PC-3 (cell line): ENCODE measurements around the gene WDR7. TPM values are rescaled to one million over a fixed set of nuclear protein-coding genes. Genes with fewer than 3 reads are reported as not detected.

Experiments
- ATAC-seq: fragments of 200-7000 bp; cut with Tn5 transposase; 2 replicates; pipeline ENCODE4 v1.9.1; 2020; ENCODE audit warnings: mild to moderate bottlenecking, moderate library complexity
- BruUV-seq: library from RNA; stranded (reverse); fragments of 400-500 nt; replicated peaks from 2 replicates; lab custom pipeline; 2021; lab: Mats Ljungman, UMichigan
- CTCF ChIA-PET: fragments of 300-600 bp; sonication (Branson Sonifier 250); formaldehyde crosslinking; loops from one replicate; lab custom pipeline; 2022; ENCODE audit warnings: antibody characterized with exemption; lab: Charles Lee
- POLR2A ChIA-PET: fragments of 300-600 bp; sonication (Branson Sonifier 250); formaldehyde crosslinking; loops from one replicate; lab custom pipeline; 2022; ENCODE audit warnings: antibody characterized with exemption; ENCODE audit not compliant: unreplicated experiment; lab: Charles Lee
- DNase-seq: peaks from one replicate; pipeline ENCODE4 v3.0.0-alpha.2; 2015
- H2AFZ ChIP-seq: fragments of 300-600 bp; sonication (generic); 2 replicates; pipeline ENCODE4 v1.6.0; 2016; ENCODE audit warnings: antibody characterized with exemption, low read length
- H3F3A ChIP-seq: fragments of 300-600 bp; sonication (generic); one replicate; pipeline ENCODE4 v1.6.0; 2017; ENCODE audit warnings: antibody characterized with exemption, low read length, control low read depth, mild to moderate bottlenecking; ENCODE audit not compliant: unreplicated experiment
- H3K27ac ChIP-seq: fragments of 300-600 bp; sonication (generic); 2 replicates; pipeline ENCODE4 v1.5.1; 2016; ENCODE audit warnings: mild to moderate bottlenecking, low read length
- H3K27me3 ChIP-seq: fragments of 300-600 bp; sonication (generic); 2 replicates; pipeline ENCODE4 v1.6.1; 2016; ENCODE audit warnings: low read length, mixed read lengths
- H3K36me3 ChIP-seq: fragments of 300-600 bp; sonication (generic); 2 replicates; pipeline ENCODE4 v1.6.1; 2016; ENCODE audit warnings: low read depth, mixed run types, low read length, mixed read lengths
- H3K4me1 ChIP-seq: fragments of 300-600 bp; sonication (generic); 2 replicates; pipeline ENCODE4 v1.5.1; 2016; ENCODE audit warnings: low read length; ENCODE audit not compliant: insufficient read depth
- H3K4me2 ChIP-seq: fragments of 300-600 bp; sonication (generic); 2 replicates; pipeline ENCODE4 v1.6.0; 2016; ENCODE audit warnings: low read length
- H3K4me3 ChIP-seq: fragments of 300-600 bp; sonication (generic); 2 replicates; pipeline ENCODE4 v1.5.1; 2016; ENCODE audit warnings: mild to moderate bottlenecking, low read length, mixed read lengths
- H3K79me2 ChIP-seq: fragments of 300-600 bp; sonication (generic); 2 replicates; pipeline ENCODE4 v1.6.1; 2017; ENCODE audit warnings: low read length, mixed read lengths
- H3K9ac ChIP-seq: fragments of 300-600 bp; sonication (generic); 2 replicates; pipeline ENCODE4 v1.6.0; 2016; ENCODE audit warnings: mild to moderate bottlenecking, low read length
- H3K9me2 ChIP-seq: fragments of 300-600 bp; sonication (generic); replicated peaks from 2 replicates; pipeline ENCODE4 v1.6.1; 2016; ENCODE audit warnings: mixed run types, low read length, mixed read lengths
- H3K9me3 ChIP-seq: fragments of 300-600 bp; sonication (generic); 2 replicates; pipeline ENCODE4 v1.6.1; 2016; ENCODE audit warnings: low read length, mixed read lengths
- H4K20me1 ChIP-seq: fragments of 300-600 bp; sonication (generic); 2 replicates; pipeline ENCODE4 v1.6.1; 2016; ENCODE audit warnings: low read length, mixed read lengths
- EZH2 ChIP-seq: fragments of 300-600 bp; sonication (generic); IDR thresholded peaks from one replicate; pipeline ENCODE4 v1.6.1; 2017; ENCODE audit warnings: antibody characterized with exemption, mild to moderate bottlenecking, low read length; ENCODE audit not compliant: unreplicated experiment
- EZH2phosphoT487 ChIP-seq: fragments of 300-600 bp; sonication (generic); IDR thresholded peaks from 2 replicates; pipeline ENCODE4 v1.6.1; 2018; ENCODE audit warnings: mild to moderate bottlenecking, antibody characterized with exemption, low read length, borderline replicate concordance
- intact Hi-C: fragments of 100-400 bp; cut with micrococcal nuclease; formaldehyde crosslinking; loops from 2 replicates; pipeline ENCODE4 v1.9.0; 2023
- total RNA-seq: library from RNA; depleted of rRNA; stranded (reverse); fragments of >200 nt; gene quantifications from 2 replicates; pipeline ENCODE4 v1.2.3, GENCODE V29; 2014
- TF ChIP-seq, protein P1 (sequence below): fragments of 300-600 bp; sonication (generic); conservative IDR thresholded peaks from 2 replicates; pipeline ENCODE4 v1.5.1; 2017; ENCODE audit warnings: antibody characterized with exemption, low read depth, mild to moderate bottlenecking, low read length

WDR7 gene
- total RNA-seq, 1 experiment from 2014 or later = 16.0 TPM

DNA sequence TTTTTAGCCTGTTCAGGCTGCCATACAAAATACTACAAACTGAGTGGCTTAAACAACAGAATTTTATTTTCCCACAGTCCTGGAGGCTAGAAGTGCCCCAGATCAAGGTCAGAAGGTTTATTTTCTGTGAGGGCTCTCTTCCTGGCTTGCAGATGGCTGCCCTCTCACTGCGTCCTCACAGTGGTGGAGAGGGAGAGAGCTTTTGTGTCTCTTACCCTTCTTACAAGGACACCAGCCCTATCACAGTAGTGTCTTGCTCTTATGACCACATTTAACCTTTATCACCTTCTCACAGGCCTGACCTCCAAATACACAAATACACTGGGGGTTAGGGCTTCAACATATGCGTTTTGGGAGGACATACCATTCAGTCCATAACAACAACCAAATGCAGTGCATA is 11.7 kb downstream of the WDR7 start:
- Histone ChIP-seq H3K79me2 (peaks cover 28% of the 10 kb centered on the region), H4K20me1 (no peaks in the 10 kb centered on the region), H3K36me3 (no peaks in the 10 kb centered on the region), H3K4me1 (no peaks in the 10 kb centered on the region), H3K9me3 (no peaks in the 10 kb centered on the region), H3F3A (no peaks in the 10 kb centered on the region), H3K27ac (no peak overlapping the region), H3K4me2 (no peak overlapping the region), H3K9ac (no peak overlapping the region), H2AFZ (no peak overlapping the region), H3K27me3 (no peaks in the 10 kb centered on the region), H3K4me3 (no peak overlapping the region), H3K9me2 (no peaks in the 10 kb centered on the region)
- intact Hi-C loops = no loop called here
- ChIA-PET POLR2A (no interaction called here), CTCF (no interaction called here)
- TF ChIP-seq, protein P1, sequence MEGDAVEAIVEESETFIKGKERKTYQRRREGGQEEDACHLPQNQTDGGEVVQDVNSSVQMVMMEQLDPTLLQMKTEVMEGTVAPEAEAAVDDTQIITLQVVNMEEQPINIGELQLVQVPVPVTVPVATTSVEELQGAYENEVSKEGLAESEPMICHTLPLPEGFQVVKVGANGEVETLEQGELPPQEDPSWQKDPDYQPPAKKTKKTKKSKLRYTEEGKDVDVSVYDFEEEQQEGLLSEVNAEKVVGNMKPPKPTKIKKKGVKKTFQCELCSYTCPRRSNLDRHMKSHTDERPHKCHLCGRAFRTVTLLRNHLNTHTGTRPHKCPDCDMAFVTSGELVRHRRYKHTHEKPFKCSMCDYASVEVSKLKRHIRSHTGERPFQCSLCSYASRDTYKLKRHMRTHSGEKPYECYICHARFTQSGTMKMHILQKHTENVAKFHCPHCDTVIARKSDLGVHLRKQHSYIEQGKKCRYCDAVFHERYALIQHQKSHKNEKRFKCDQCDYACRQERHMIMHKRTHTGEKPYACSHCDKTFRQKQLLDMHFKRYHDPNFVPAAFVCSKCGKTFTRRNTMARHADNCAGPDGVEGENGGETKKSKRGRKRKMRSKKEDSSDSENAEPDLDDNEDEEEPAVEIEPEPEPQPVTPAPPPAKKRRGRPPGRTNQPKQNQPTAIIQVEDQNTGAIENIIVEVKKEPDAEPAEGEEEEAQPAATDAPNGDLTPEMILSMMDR = no peak
- TF ChIP-seq EZH2 = no peak
- no peak for TF ChIP-seq EZH2phosphoT487
- no peak for ATAC-seq
- no TSS peak for BruUV-seq
- DNase-seq = no peak

DNA sequence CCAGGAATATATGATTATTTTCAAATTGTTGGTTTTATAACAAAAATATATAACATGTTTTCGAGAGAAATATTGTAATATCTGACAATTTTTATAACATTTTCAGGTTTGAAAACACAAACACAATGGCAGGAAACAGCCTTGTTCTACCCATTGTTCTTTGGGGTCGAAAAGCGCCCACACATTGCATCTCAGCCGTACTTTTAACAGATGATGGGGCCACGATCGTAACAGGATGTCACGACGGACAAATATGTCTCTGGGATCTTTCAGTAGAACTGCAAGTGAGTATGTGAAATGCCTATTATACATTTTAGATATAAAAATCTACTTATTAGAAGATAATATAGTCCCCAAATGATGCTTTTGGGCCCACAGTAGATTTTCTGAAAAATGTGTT is 21.2 kb downstream of the WDR7 start:
- Histone ChIP-seq H3K36me3 (no peaks in the 10 kb centered on the region), H4K20me1 (no peaks in the 10 kb centered on the region), H3K27me3 (no peaks in the 10 kb centered on the region), H3K4me2 (no peak overlapping the region), H3F3A (no peaks in the 10 kb centered on the region), H3K27ac (no peak overlapping the region), H3K4me1 (no peaks in the 10 kb centered on the region), H3K9me2 (no peaks in the 10 kb centered on the region), H2AFZ (no peak overlapping the region), H3K4me3 (no peak overlapping the region), H3K9me3 (no peaks in the 10 kb centered on the region), H3K9ac (no peak overlapping the region), H3K79me2 (peaks cover 2% of the 10 kb centered on the region; the same call in 1 of the 2 replicates)
- BruUV-seq = no TSS peak
- CTCF ChIA-PET = interaction anchor here (0.6 kb wide), 1 partner anchor 261 kb away, joined by 8 read pairs; no protein-coding TSS in a partner anchor
- DNase-seq (no peak), ATAC-seq (no peak)
- POLR2A ChIA-PET = no interaction called here
- TF ChIP-seq, protein P1 = no peak
- TF ChIP-seq EZH2phosphoT487 = no peak
- TF ChIP-seq EZH2 = no peak
- intact Hi-C loops = no loop called here

DNA sequence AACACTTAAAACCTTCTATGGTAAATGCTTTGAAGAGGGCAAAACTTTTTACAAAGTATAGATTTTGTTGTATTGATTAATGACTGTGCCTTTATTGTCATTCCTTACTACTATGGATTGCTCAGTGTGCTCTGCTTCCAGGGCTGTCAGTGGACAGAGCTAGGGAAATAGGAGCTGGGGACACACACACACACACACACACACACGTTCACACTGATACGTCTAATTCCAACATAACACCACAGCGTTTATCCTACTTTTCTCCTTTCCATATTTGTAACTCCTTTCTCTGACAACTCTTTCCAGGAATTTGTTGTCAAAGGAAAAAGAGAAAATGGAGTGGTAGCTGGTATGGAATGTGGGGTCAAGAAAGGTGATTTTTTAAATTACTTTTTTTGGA is 21.8 kb downstream of the WDR7 start:
- Histone ChIP-seq H3K4me1 (no peaks in the 10 kb centered on the region), H4K20me1 (no peaks in the 10 kb centered on the region), H3K9ac (no peak overlapping the region), H3F3A (no peaks in the 10 kb centered on the region), H3K27me3 (no peaks in the 10 kb centered on the region), H3K4me3 (no peak overlapping the region), H3K79me2 (no peaks in the 10 kb centered on the region), H3K27ac (no peak overlapping the region), H3K36me3 (no peaks in the 10 kb centered on the region), H3K9me2 (no peaks in the 10 kb centered on the region), H2AFZ (no peak overlapping the region), H3K9me3 (no peaks in the 10 kb centered on the region), H3K4me2 (no peak overlapping the region)
- DNase-seq (no peak), ATAC-seq (no peak)
- ChIA-PET CTCF (no interaction called here), POLR2A (no interaction called here)
- no TSS peak for BruUV-seq
- TF ChIP-seq EZH2 (no peak), EZH2phosphoT487 (no peak)
- TF ChIP-seq, protein P1 = no peak
- intact Hi-C loops = no loop called here
